Natural killer cell (primary cell): ENCODE results near the gene ANO10. TPM values are rescaled to one million over a fixed set of nuclear protein-coding genes. Genes with fewer than 3 reads are reported as not detected.

ENCODE experiments used
- ATAC-seq, 3 donors: fragments of 150-1000 bp in 2 of 3; fragments of 200-7000 bp in 1 of 3; cut with Tn5 transposase; 1 replicate in 1 of 3; 2 replicates in 2 of 3; pipeline ENCODE4 v1.10.0; 2021; ENCODE audit warnings: mild to moderate bottlenecking in 2 of 3, moderate library complexity in 2 of 3
- DNase-seq, 2 donors: peaks; one replicate each; pipeline versions ENCODE4 v3.0.0 to v3.0.0-alpha.2; 2013 to 2021; ENCODE audit warnings: mixed read lengths in 1 of 2
- H3K27ac ChIP-seq: one replicate; pipeline ENCODE4 v1.5.1; 2013; ENCODE audit warnings: mild to moderate bottlenecking, low read length
- H3K27me3 ChIP-seq: one replicate; pipeline ENCODE4 v1.6.1; 2013; ENCODE audit warnings: low read length; ENCODE audit not compliant: control insufficient read depth, insufficient read depth
- H3K36me3 ChIP-seq: one replicate; pipeline ENCODE4 v1.6.1; 2013; ENCODE audit warnings: low read length; ENCODE audit not compliant: control insufficient read depth, insufficient read depth
- H3K4me1 ChIP-seq: one replicate; pipeline ENCODE4 v1.6.1; 2013; ENCODE audit warnings: low read length; ENCODE audit not compliant: control insufficient read depth, insufficient read depth
- H3K4me3 ChIP-seq: one replicate; pipeline ENCODE4 v1.5.1; 2013; ENCODE audit warnings: low read length
- H3K9me3 ChIP-seq: one replicate; pipeline ENCODE4 v1.6.1; 2013; ENCODE audit warnings: low read length; ENCODE audit not compliant: control insufficient read depth, insufficient read depth
- H3K27ac Mint-ChIP-seq, 2 donors: one replicate each; pipeline ENCODE4 v1.8.0; 2022; ENCODE audit warnings: mild to moderate bottlenecking in 2 of 2, mixed read lengths in 2 of 2, moderate library complexity in 1 of 2
- H3K27me3 Mint-ChIP-seq, 2 donors: one replicate each; pipeline ENCODE4 v1.8.0; 2022; ENCODE audit warnings: low read depth in 2 of 2, mixed read lengths in 2 of 2
- H3K36me3 Mint-ChIP-seq: one replicate; pipeline ENCODE4 v1.8.0; 2022; ENCODE audit warnings: mixed read lengths
- H3K4me1 Mint-ChIP-seq, 2 donors: one replicate each; pipeline ENCODE4 v1.8.0; 2022; ENCODE audit warnings: mixed read lengths in 2 of 2
- H3K4me3 Mint-ChIP-seq: one replicate; pipeline ENCODE4 v1.8.0; 2022; ENCODE audit warnings: mild to moderate bottlenecking, moderate library complexity, mixed read lengths
- H3K9me3 Mint-ChIP-seq, 2 donors: one replicate each; pipeline ENCODE4 v1.8.0; 2022; ENCODE audit warnings: mixed read lengths in 2 of 2
- CTCF ChIP-seq: fragments of 200-600 bp; IDR thresholded peaks from one replicate; pipeline ENCODE4 v1.8.0; 2022; ENCODE audit warnings: antibody characterized with exemption
- WGBS: methylation state at CpG from one replicate; pipeline ENCODE4 v1.1.7; 2013; ENCODE audit warnings: missing lambda C conversion rate; ENCODE audit not compliant: insufficient coverage; 5-methylcytosine and 5-hydroxymethylcytosine counted together
- intact Hi-C: fragments of 100-400 bp; cut with micrococcal nuclease; formaldehyde crosslinking; loops from one replicate; pipeline ENCODE4 v1.14.2; 2022
- total RNA-seq, 4 donors: library from RNA; stranded (reverse); fragments of 120-200 nt in 1 of 4; gene quantifications; one replicate each; pipeline versions ENCODE4 v1.2.3 to v1.2.4, GENCODE V29; 2013 to 2022

The ANO10 gene
- total RNA-seq, 3 donors from 2014 or later (not counting 1 experiment from before 2014, with no cell fraction given): 8.9 to 11.2 (median 10.9) TPM

DNA sequence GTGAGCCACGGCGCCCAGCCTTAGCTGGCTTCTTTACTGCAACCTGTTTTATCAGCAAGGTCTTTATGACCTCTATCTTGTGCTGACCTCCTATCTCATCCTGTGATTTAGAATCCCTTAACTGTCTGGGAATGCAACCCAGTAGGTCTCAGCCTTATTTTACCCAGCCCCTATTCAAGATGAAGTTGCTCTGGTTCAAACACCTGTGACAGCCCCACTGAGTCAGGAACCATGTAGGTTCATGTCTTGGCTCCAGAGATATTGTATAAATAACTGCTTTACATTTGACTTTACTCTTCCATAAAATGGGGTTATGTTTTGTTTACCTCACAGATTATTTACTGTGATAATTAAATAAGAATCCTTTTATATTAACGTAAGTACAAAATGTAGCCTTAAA, 27.1 kb upstream of the ANO10 start:
- no peaks in the 10 kb centered on the region for H3K36me3 ChIP-seq
- Mint-ChIP-seq H3K9me3 (no peaks in the 10 kb centered on the region), H3K4me1 (no peaks in the 10 kb centered on the region), H3K36me3 (no peaks in the 10 kb centered on the region), H3K27ac (no peak overlapping the region), H3K27me3 (peaks cover 19 to 23% of the 10 kb centered on the region in 2 donors), H3K4me3 (no peak overlapping the region)
- 98% methylated on average over 2 of the region's 3 CpGs for WGBS
- no peak for ATAC-seq
- no peak for DNase-seq
- H3K27me3 ChIP-seq: peaks cover 5% of the 10 kb centered on the region
- intact Hi-C loops: no loop called here
- H3K27ac ChIP-seq: no peak overlapping the region
- H3K9me3 ChIP-seq: no peaks in the 10 kb centered on the region
- H3K4me1 ChIP-seq: no peaks in the 10 kb centered on the region
- TF ChIP-seq CTCF: no peak
- H3K4me3 ChIP-seq: no peak overlapping the region

DNA sequence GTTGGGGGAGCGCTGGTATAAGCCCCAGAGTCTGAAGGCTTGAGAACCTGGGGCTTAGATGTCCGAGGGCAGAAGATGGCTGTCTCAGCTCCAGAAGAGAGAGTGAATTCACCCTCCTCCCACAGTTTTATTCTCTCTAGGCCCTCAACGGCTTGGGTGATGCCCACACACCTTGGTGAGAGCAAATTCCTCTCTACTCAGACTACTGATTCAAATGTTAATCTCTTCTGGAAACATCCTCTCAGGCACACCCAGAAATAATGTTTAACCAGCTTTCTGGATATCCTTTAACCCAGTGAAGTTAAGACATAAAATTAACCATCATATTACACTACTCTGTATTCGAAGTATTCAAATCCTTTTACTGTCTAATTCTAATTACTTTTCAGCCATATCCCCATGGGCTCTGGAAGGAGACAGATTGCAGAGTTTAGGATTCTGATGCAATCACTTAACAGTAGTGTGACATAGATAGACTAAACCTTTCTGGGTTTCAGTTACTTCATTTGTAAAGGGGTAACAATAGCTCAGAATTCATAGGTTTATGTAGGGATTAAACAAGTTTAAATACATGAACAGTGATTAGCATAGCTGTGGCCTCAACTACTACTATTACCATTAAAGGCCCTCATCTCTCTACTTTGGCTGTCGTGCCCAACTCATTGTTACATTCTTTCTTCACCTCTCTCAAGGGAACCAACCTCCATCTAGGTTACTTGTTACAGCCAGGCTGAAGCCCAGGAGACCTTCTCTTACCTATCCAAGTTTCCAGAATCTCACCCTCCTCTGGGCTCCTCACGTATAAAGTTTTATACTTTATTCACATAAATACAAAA, 25.7 kb upstream of the ANO10 start:
- H3K9me3 Mint-ChIP-seq: no peaks in the 10 kb centered on the region
- H3K27me3 Mint-ChIP-seq: peaks cover 21 to 23% of the 10 kb centered on the region in 2 donors
- intact Hi-C loops: no loop called here
- 87% methylated on average over 6 of the region's 6 CpGs for WGBS
- no peaks in the 10 kb centered on the region for H3K4me1 Mint-ChIP-seq
- no peak for ATAC-seq
- DNase-seq: no peak
- no peak overlapping the region for H3K27ac Mint-ChIP-seq
- no peak for TF ChIP-seq CTCF
- H3K36me3 Mint-ChIP-seq: no peaks in the 10 kb centered on the region
- H3K27ac ChIP-seq: no peak overlapping the region
- no peaks in the 10 kb centered on the region for H3K9me3 ChIP-seq
- peaks cover 5% of the 10 kb centered on the region for H3K27me3 ChIP-seq
- H3K36me3 ChIP-seq: no peaks in the 10 kb centered on the region
- no peak overlapping the region for H3K4me3 ChIP-seq
- H3K4me1 ChIP-seq: no peaks in the 10 kb centered on the region
- H3K4me3 Mint-ChIP-seq: no peak overlapping the region

DNA sequence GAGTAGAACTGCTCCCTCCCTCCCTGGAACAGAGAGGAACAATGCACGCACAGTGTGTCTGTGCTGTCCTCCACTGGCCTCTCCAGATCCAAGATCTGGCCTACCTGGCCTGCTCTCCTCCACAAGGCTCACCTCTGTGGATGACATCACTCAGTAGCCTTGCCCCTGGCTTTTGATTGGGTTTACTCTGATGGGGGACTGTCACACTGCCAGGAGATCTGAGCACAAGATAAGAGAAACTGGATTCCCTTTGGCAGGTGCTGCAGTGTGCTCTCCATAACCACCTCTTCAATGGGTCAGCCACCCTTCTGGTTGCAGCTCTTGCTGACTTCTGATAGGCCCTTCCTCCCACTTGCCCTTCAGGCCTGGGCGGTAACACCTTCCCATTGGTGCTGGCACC, 22.6 kb upstream of the ANO10 start:
- Histone ChIP-seq H3K27ac (no peak overlapping the region), H3K9me3 (no peaks in the 10 kb centered on the region), H3K36me3 (no peaks in the 10 kb centered on the region), H3K4me3 (no peak overlapping the region), H3K27me3 (peaks cover 2% of the 10 kb centered on the region), H3K4me1 (no peaks in the 10 kb centered on the region)
- WGBS: 96% methylated on average over 2 of the region's 2 CpGs
- Mint-ChIP-seq H3K27ac (no peak overlapping the region), H3K36me3 (no peaks in the 10 kb centered on the region), H3K4me1 (no peaks in the 10 kb centered on the region), H3K9me3 (no peaks in the 10 kb centered on the region), H3K27me3 (peaks cover 12% of the 10 kb centered on the region in 2 donors), H3K4me3 (no peak overlapping the region)
- no peak for ATAC-seq
- no peak for TF ChIP-seq CTCF
- DNase-seq: no peak
- intact Hi-C loops: no loop called here
